Measurements from ENCODE around the gene STAB1. TPM values are rescaled to one million over a fixed set of nuclear protein-coding genes. Genes with fewer than 3 reads are reported as not detected.

STAB1 gene
- total and polyA plus RNA-seq, 2 of the 8 experiments (the other 6 are each of a cell fraction or from before 2014, with no cell fraction given), result 1.0 to 1.9 TPM

DNA sequence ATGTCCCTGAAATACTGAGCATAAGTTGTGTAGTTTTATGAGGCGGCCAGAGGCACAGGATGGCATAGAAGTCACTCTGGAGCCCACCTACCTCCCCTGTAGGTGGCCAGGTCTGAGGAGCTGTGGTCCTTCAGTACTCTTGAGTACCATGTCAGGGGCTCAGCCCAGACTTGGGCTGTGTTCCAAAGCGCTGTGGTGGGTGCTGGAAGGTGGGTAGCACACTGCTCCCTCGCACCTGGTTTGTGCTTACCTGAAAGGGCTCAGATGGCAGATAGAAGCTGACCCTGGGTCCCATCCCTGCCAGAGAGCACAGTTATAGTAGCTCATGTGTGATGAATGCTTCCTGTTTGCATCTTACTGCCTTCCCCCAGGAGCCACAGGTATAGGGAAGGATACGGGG lies 24.2 kb upstream of the STAB1 start (continued):
- TF ChIP-seq, protein P1, sequence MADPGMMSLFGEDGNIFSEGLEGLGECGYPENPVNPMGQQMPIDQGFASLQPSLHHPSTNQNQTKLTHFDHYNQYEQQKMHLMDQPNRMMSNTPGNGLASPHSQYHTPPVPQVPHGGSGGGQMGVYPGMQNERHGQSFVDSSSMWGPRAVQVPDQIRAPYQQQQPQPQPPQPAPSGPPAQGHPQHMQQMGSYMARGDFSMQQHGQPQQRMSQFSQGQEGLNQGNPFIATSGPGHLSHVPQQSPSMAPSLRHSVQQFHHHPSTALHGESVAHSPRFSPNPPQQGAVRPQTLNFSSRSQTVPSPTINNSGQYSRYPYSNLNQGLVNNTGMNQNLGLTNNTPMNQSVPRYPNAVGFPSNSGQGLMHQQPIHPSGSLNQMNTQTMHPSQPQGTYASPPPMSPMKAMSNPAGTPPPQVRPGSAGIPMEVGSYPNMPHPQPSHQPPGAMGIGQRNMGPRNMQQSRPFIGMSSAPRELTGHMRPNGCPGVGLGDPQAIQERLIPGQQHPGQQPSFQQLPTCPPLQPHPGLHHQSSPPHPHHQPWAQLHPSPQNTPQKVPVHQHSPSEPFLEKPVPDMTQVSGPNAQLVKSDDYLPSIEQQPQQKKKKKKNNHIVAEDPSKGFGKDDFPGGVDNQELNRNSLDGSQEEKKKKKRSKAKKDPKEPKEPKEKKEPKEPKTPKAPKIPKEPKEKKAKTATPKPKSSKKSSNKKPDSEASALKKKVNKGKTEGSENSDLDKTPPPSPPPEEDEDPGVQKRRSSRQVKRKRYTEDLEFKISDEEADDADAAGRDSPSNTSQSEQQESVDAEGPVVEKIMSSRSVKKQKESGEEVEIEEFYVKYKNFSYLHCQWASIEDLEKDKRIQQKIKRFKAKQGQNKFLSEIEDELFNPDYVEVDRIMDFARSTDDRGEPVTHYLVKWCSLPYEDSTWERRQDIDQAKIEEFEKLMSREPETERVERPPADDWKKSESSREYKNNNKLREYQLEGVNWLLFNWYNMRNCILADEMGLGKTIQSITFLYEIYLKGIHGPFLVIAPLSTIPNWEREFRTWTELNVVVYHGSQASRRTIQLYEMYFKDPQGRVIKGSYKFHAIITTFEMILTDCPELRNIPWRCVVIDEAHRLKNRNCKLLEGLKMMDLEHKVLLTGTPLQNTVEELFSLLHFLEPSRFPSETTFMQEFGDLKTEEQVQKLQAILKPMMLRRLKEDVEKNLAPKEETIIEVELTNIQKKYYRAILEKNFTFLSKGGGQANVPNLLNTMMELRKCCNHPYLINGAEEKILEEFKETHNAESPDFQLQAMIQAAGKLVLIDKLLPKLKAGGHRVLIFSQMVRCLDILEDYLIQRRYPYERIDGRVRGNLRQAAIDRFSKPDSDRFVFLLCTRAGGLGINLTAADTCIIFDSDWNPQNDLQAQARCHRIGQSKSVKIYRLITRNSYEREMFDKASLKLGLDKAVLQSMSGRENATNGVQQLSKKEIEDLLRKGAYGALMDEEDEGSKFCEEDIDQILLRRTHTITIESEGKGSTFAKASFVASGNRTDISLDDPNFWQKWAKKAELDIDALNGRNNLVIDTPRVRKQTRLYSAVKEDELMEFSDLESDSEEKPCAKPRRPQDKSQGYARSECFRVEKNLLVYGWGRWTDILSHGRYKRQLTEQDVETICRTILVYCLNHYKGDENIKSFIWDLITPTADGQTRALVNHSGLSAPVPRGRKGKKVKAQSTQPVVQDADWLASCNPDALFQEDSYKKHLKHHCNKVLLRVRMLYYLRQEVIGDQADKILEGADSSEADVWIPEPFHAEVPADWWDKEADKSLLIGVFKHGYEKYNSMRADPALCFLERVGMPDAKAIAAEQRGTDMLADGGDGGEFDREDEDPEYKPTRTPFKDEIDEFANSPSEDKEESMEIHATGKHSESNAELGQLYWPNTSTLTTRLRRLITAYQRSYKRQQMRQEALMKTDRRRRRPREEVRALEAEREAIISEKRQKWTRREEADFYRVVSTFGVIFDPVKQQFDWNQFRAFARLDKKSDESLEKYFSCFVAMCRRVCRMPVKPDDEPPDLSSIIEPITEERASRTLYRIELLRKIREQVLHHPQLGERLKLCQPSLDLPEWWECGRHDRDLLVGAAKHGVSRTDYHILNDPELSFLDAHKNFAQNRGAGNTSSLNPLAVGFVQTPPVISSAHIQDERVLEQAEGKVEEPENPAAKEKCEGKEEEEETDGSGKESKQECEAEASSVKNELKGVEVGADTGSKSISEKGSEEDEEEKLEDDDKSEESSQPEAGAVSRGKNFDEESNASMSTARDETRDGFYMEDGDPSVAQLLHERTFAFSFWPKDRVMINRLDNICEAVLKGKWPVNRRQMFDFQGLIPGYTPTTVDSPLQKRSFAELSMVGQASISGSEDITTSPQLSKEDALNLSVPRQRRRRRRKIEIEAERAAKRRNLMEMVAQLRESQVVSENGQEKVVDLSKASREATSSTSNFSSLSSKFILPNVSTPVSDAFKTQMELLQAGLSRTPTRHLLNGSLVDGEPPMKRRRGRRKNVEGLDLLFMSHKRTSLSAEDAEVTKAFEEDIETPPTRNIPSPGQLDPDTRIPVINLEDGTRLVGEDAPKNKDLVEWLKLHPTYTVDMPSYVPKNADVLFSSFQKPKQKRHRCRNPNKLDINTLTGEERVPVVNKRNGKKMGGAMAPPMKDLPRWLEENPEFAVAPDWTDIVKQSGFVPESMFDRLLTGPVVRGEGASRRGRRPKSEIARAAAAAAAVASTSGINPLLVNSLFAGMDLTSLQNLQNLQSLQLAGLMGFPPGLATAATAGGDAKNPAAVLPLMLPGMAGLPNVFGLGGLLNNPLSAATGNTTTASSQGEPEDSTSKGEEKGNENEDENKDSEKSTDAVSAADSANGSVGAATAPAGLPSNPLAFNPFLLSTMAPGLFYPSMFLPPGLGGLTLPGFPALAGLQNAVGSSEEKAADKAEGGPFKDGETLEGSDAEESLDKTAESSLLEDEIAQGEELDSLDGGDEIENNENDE (IDR thresholded peaks at IDR 0.05; ENCODE audit: insufficient replicate concordance, low read length), result no peak
- TF ChIP-seq FOSL1 (IDR thresholded peaks at IDR 0.05; ENCODE audit: insufficient read depth, low read depth, low read length), result no peak
- TF ChIP-seq RFX5 (IDR thresholded peaks at IDR 0.05; ENCODE audit: borderline replicate concordance, low read depth, low read length), result no peak
- no peak for TF ChIP-seq CBX5 (IDR thresholded peaks at IDR 0.05; ENCODE audit: low read depth, low read length)
- TF ChIP-seq ASH2L (IDR thresholded peaks at IDR 0.05; ENCODE audit: low read length), result no peak
- TF ChIP-seq RXRA (IDR thresholded peaks at IDR 0.05; ENCODE audit: insufficient read depth, low read depth, low read length), result no peak
- TF ChIP-seq TEAD4 (IDR thresholded peaks at IDR 0.05; ENCODE audit: low read depth, low read length), result no peak
- no peak for TF ChIP-seq POU5F1 (IDR thresholded peaks at IDR 0.05; ENCODE audit: low read depth, low read length)
